ENCODE measurements around the gene TRABD2A.
"Not testable (repeated sequence)": the region's sequence is repeated elsewhere in the genome, so short reads cannot be mapped to it uniquely, and the experiment has no call there.

The TRABD2A gene

DNA sequence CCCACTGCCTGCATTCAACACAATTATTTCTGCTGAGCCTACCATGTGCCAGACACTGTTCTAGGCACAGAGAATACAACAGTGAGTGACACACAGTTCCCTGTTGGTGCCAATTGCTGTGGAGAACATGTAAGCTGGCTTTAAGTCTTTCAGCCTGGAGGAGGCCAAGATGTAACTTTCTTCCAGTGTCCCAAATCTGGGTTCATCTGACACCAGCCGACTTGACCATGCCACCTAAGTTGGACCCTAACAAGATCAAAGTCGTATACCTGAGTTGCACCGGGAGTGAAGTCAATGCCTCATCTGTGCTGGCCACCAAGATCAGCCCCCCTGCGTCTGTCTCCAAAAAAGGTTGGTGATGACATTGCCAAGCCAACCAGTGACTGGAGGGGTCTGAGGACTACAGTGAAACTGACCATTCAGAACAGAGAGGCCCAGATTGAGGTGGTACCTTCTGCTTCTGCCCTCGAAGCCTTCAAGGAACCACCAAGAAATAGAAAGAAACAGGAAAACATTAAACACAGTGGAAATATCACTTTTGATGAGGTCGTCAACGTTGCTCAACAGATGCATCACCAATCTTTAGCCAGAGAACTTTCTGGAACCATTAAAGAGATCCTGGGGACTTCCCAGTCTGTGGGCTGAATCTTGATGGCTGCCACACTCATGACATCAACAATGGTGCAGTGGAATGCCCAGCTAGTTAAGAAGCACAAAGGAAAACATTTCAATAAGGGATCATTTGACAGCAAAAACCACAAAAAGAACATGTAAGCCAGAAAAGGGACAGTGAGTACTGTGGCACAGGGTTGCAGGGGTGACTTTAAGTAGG is 6.3 kb downstream of the TRABD2A start:
- Histone ChIP-seq H3K79me2 (ENCODE audit: insufficient read depth, low read depth) (no peaks in the 10 kb centered on the region), H3K27ac (no peak overlapping the region)

DNA sequence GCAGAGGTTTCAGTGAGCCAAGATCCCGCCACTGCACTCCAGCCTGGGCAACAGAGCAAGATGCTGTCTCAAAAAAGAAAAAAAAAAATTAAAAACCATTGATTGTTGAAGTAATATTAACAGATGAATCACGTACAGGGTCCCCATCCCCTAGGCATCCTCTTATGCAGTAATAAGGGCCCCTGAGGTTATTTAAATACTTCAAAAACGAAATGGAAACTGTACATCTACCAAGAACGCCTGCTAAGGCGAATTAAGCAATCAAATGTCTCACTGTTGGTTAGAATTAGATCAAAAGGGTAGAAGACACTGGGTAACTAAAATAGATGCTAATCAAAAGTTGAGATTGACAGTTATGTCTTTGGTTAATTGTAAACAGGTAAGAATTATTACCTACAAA is 7.5 kb downstream of the TRABD2A start:
- Histone ChIP-seq H3K9ac (no peak overlapping the region), H3K79me2 (ENCODE audit: insufficient read depth, low read depth) (no peaks in the 10 kb centered on the region), H3K27me3 (ENCODE audit: insufficient read depth, low read depth) (no peaks in the 10 kb centered on the region), H3K4me1 (ENCODE audit: low read depth, poor library complexity, severe bottlenecking) (peaks cover 13% of the 10 kb centered on the region), H3K4me2 (no peak overlapping the region), H3K27ac (no peak overlapping the region), H3K4me3 (IDR thresholded peaks at IDR 0.05; ENCODE audit: insufficient read depth, low read depth, low read length) (no peak overlapping the region), H3K36me3 (ENCODE audit: insufficient read depth) (no peaks in the 10 kb centered on the region), H4K20me1 (ENCODE audit: insufficient read depth) (no peaks in the 10 kb centered on the region), H2AFZ (ENCODE audit: low read depth) (no peak overlapping the region)
- TF ChIP-seq, protein P1, sequence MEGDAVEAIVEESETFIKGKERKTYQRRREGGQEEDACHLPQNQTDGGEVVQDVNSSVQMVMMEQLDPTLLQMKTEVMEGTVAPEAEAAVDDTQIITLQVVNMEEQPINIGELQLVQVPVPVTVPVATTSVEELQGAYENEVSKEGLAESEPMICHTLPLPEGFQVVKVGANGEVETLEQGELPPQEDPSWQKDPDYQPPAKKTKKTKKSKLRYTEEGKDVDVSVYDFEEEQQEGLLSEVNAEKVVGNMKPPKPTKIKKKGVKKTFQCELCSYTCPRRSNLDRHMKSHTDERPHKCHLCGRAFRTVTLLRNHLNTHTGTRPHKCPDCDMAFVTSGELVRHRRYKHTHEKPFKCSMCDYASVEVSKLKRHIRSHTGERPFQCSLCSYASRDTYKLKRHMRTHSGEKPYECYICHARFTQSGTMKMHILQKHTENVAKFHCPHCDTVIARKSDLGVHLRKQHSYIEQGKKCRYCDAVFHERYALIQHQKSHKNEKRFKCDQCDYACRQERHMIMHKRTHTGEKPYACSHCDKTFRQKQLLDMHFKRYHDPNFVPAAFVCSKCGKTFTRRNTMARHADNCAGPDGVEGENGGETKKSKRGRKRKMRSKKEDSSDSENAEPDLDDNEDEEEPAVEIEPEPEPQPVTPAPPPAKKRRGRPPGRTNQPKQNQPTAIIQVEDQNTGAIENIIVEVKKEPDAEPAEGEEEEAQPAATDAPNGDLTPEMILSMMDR (conservative IDR thresholded peaks at IDR 0.05; ENCODE audit: low read depth, low read length) = no peak

More for the DNA sequence above, 6.3 kb downstream of the TRABD2A start:
- TF ChIP-seq, protein P1 (conservative IDR thresholded peaks at IDR 0.05; ENCODE audit: low read depth, low read length) = no peak
- H2AFZ ChIP-seq (ENCODE audit: low read depth) = no peak overlapping the region
- peak overlapping the region; percentile 23 for H3K4me2 ChIP-seq
- H3K27me3 ChIP-seq (ENCODE audit: insufficient read depth, low read depth) = no peaks in the 10 kb centered on the region
- peaks cover 13% of the 10 kb centered on the region for H3K4me1 ChIP-seq (ENCODE audit: low read depth, poor library complexity, severe bottlenecking)
- H4K20me1 ChIP-seq (ENCODE audit: insufficient read depth) = no peaks in the 10 kb centered on the region
- no peaks in the 10 kb centered on the region for H3K36me3 ChIP-seq (ENCODE audit: insufficient read depth)
- H3K4me3 ChIP-seq (IDR thresholded peaks at IDR 0.05; ENCODE audit: insufficient read depth, low read depth, low read length) = no peak overlapping the region
- no peak overlapping the region for H3K9ac ChIP-seq

DNA sequence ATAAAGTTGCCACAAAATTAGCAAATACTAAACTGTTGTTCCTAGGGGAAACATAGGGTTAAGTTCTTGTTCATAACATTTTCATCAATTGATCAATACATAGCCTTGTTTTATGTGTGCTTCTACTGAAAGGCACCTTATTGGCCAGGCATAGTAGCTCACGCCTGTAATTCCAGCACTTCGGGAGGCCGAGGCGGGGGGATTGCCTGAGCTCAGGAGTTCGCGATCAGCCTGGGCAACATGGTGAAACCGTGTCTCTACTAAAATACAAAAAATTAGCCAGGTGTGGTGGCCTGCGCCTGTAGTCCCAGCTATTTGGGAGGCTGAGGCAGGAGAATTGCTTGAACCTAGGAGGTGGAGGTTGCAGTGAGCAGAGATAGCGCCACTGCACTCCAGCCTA is 8.2 kb downstream of the TRABD2A start:
- H2AFZ ChIP-seq (ENCODE audit: low read depth); H3K4me3 ChIP-seq (IDR thresholded peaks at IDR 0.05; ENCODE audit: insufficient read depth, low read depth, low read length); H3K9ac ChIP-seq; H3K36me3 ChIP-seq (ENCODE audit: insufficient read depth); H3K79me2 ChIP-seq (ENCODE audit: insufficient read depth, low read depth); H3K4me2 ChIP-seq; H3K27ac ChIP-seq; H4K20me1 ChIP-seq (ENCODE audit: insufficient read depth); H3K27me3 ChIP-seq (ENCODE audit: insufficient read depth, low read depth): not testable (repeated sequence)
- peaks cover 13% of the 10 kb centered on the region for H3K4me1 ChIP-seq (ENCODE audit: low read depth, poor library complexity, severe bottlenecking)

DNA sequence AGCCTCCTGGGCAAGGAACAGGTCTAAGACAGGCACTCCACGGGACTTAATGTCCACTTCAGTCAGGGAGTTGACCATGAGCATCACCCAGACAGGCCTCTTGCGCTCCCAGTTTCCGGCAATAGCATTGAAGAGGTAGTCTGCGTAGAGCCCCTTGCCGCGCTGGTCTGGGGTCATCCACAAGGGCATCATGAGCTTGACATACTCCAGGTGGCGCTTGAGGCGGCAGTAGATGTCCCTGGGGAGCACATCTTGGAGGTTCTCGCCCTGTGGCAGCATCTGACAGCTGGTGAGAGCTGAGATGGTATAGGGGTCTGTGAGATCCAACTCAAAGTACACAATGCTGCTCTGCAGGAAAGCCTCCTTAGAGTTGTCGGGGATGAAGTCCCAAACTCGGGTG is 10.6 kb downstream of the TRABD2A start:
- no peak overlapping the region for H3K27ac ChIP-seq
- no peak overlapping the region for H3K4me2 ChIP-seq
- TF ChIP-seq, protein P1 (conservative IDR thresholded peaks at IDR 0.05; ENCODE audit: low read depth, low read length) = no peak

DNA sequence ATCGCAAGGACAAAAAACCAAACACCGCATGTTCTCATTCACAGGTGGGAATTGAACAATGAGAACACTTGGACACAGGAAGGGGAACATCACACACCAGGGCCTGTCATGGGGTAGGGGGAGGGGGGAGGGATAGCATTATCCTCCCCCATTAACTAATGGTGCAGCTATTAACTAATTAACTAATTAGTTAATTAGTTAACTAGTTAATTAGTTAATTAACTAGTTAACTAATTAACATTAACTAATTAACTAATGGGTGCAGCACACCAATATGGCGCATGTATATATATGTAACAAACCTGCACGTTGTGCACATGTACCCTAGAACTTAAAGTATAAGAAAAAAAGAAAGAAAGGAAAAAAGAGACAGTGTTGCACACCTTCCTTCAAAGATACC is 12.6 kb downstream of the TRABD2A start:
- not testable (repeated sequence) for H2AFZ ChIP-seq (ENCODE audit: low read depth); H3K36me3 ChIP-seq (ENCODE audit: insufficient read depth); H3K4me1 ChIP-seq (ENCODE audit: low read depth, poor library complexity, severe bottlenecking); H3K27me3 ChIP-seq (ENCODE audit: insufficient read depth, low read depth); H3K4me2 ChIP-seq; H4K20me1 ChIP-seq (ENCODE audit: insufficient read depth); H3K4me3 ChIP-seq (IDR thresholded peaks at IDR 0.05; ENCODE audit: insufficient read depth, low read depth, low read length); H3K9ac ChIP-seq; H3K27ac ChIP-seq; H3K79me2 ChIP-seq (ENCODE audit: insufficient read depth, low read depth)

More for the DNA sequence above, 10.6 kb downstream of the TRABD2A start:
- Histone ChIP-seq H3K4me1 (ENCODE audit: low read depth, poor library complexity, severe bottlenecking) (peaks cover 12% of the 10 kb centered on the region), H3K9ac (no peak overlapping the region), H4K20me1 (ENCODE audit: insufficient read depth) (no peaks in the 10 kb centered on the region), H3K36me3 (ENCODE audit: insufficient read depth) (no peaks in the 10 kb centered on the region), H3K27me3 (ENCODE audit: insufficient read depth, low read depth) (no peaks in the 10 kb centered on the region), H3K4me3 (IDR thresholded peaks at IDR 0.05; ENCODE audit: insufficient read depth, low read depth, low read length) (no peak overlapping the region), H2AFZ (ENCODE audit: low read depth) (no peak overlapping the region), H3K79me2 (ENCODE audit: insufficient read depth, low read depth) (no peaks in the 10 kb centered on the region)

All from KMS-11 (cell line).